Stimulated activated CD4-positive, alpha-beta T cell treated with anti-CD3 and anti-CD28 coated beads, TNF-alpha, amount 100 ng/mL, for 48 hours (primary cell): ENCODE measurements around the gene GPM6B.

ENCODE experiments used
- DNase-seq, 3 donors: peaks; one replicate each; pipeline ENCODE4 v3.0.0-alpha.2; 2020; ENCODE audit warnings: low read depth in 3 of 3

GPM6B gene

DNA sequence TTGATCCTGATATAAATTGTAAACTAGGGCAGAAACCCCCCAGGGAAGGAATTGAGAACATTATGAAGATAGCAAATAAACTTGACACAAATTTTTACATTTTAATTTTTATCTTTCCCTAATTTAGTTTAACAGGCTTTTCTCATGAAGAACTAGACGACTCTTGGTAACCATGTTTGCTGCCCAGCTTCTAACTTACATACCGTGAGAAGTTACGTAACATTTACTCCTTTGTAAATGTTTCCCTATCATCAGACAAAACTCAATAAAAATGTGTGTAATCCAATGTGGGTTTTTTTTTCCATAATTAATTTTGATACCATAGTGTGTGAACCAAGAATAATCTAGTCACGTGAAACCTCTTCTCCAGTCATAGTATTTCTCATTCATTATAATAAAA is 48.0 kb downstream of the GPM6B start:
- DNase-seq = no peak

DNA sequence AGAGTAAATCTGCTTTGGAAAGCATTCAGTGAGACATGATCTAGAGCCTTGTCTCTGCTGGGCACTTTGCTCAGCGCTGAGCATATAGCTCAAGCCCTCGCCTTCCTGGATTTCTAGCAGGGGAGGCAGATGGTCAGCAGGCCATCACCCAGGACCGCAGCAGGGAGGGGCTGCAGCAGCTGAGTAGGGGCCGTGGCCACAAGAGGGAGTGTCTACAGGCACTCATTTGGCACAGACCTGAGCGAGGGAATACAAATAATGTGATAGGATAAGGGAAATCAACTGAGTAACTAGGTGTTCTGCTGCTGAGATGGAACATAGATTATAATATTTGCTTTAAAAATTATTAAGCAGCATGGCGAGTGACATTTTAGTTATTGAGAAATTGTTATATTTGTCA is 52.1 kb downstream of the GPM6B start:
- DNase-seq = no peak

- no peak for DNase-seq
These were observed 52.6 kb downstream of the GPM6B start for GRCh38 chrX:13764281-13764680.

DNA sequence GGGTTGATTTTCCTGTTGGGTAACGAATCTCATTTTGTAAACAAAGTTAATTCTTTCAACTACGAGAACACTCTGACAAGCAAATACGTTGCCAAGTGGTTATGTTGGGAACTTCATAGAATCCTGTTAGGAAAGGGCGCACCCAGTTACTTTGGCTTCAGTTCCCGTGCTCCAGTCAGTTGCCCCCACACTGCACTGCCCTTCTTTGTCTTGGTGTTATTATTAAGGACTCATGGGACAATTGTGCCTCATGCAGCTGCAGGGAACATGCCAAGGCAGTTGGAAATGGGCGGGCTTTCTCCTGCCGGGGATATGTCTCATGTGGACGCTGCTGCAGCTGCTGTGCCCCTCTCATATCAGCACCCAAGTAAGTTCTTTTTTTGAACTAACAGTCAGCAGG is 53.4 kb downstream of the GPM6B start:
- no peak for DNase-seq

- no peak for DNase-seq
These were observed 55.1 kb downstream of the GPM6B start for GRCh38 chrX:13761606-13762414.

DNA sequence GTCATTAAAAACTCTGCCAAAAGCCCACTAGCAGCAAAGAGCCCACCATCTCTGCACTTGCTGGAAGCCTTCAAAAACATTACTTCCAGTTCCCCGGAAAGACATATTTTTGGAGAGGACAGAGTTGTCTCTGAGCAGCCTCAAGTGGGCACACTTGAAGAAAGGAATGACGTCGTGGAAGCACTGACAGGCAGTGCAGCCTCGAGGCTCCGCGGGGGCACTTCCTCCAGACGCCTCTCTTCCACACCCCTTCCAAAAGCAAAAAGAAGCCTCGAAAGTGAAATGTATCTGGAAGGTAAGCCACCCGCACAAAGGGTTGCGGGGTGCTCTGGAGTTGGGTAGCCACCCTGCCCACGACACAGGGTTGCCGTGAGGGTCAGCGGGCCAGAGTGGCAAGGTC is 56.5 kb downstream of the GPM6B start:
- DNase-seq = no peak

- DNase-seq = no peak
These were observed 57.7 kb downstream of the GPM6B start for GRCh38 chrX:13759152-13759718.

GRCh38 chrX:13756381-13756780 is 60.5 kb downstream of the GPM6B start:
- DNase-seq = no peak

DNA sequence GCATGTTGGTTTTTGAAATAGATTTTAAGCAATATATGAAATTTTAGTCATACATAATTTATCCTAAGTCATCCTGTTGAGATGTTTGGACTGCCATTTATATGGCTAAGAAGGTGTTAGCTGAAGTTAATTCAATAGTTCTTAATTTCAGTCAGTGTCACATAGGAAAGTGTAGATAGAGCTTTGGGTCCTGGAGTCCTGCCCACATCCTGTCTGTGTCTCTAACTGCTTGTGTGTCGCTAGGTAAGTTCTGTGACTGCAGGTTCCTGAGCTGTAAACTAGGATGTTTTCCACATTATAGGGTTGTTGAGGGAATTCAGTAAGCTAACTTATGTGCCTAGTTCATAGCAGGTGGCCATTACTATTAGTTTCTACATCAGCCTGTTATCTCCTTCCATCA is 61.6 kb downstream of the GPM6B start:
- no peak for DNase-seq

DNA sequence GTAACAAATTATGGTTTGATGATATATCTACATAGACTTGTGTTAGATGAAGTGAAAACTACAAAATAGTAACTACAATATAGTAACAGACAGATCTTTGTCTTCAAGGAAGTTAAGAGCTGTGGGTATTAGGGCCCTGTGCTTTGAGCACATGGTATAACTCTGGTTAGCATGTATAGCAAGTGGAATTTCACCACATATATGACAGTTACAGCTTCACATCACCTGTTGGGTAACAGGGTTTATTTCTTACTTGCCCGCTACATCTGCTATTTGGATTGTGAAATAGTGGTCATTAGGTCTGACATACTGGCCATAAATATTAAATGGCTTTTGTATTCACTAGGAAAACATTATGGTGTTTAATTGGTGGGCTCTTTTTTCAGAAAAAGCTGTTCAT is 62.1 kb downstream of the GPM6B start:
- no peak for DNase-seq

DNA sequence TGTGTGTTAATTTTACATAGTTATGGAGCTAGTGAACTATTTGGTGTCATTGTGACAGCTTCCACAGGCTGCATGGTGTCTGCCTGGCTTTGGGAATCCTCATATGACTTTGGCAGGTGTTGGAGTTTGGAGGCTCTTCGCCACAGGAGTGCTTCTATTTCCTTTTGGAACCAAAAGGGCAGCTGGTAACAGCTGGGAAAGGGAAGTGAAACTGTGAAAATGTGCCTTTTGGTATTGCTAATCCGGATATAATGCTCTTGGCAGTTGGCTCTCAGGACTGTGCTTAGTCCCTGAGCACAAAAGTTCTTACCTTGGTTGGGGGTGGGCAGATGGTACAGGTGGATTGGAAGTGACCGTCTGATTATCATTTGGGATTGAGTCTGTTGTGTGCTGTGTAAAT is 64.2 kb downstream of the GPM6B start:
- DNase-seq = no peak

GRCh38 chrX:13752141-13752540 is 64.8 kb downstream of the GPM6B start:
- DNase-seq = no peak

DNA sequence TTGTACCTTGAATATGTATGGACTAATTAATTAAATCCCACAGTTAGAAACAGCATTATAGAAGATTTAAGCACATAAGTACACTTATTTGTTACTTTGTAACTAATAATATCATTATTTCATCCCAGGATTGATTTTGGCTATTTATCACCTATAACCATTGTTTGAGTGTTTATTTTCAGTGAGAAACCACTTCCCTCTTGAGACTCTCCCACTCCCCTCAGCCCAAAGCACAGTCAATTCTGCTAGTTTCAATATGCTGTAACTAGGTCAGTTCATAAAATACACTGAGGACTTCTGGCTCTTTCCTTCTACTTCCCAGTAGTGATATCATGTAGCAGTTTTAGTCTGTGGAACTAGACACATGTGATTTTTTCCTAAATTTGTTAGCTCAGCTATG is 66.1 kb downstream of the GPM6B start:
- no peak for DNase-seq

DNA sequence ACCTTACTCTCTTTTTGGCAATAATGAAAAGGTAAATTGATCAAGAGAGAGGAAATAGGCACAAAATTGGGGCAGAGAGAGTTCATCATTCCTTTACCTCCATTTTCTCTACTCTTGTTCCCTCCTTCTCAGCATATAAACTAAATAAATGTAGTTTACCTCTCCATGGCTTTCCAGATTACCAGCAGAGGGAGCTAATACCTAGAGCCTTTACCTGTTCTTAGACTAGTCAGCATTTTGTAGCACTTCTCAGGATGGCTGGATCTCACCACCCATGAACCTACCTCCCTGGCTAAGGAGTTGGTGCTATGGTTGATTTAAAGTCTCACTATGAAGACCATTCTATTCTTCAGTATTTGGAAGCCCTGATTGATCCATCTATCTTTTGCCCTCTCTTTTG is 66.7 kb downstream of the GPM6B start:
- no peak for DNase-seq

DNA sequence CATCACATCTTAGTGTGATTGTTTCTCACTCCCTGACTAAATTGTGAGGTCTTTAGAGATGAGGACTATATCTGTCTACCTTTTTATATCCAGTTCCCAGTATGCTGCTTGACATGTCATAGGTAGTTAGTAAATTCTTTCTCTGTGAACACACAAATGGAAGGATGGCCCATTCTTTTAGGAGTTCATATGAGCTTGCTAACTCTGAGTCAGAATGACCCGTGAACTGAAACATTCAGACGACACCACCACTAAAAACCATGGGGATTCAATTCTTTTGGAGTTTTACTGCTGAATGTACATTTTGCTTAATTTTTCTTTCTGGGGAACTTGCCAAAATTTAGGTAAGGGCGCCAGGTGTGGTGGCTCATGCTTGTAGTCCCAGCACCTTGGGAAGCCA is 68.4 kb downstream of the GPM6B start:
- no peak for DNase-seq

GRCh38 chrX:13747836-13748235 is 69.1 kb downstream of the GPM6B start:
- no peak for DNase-seq

DNA sequence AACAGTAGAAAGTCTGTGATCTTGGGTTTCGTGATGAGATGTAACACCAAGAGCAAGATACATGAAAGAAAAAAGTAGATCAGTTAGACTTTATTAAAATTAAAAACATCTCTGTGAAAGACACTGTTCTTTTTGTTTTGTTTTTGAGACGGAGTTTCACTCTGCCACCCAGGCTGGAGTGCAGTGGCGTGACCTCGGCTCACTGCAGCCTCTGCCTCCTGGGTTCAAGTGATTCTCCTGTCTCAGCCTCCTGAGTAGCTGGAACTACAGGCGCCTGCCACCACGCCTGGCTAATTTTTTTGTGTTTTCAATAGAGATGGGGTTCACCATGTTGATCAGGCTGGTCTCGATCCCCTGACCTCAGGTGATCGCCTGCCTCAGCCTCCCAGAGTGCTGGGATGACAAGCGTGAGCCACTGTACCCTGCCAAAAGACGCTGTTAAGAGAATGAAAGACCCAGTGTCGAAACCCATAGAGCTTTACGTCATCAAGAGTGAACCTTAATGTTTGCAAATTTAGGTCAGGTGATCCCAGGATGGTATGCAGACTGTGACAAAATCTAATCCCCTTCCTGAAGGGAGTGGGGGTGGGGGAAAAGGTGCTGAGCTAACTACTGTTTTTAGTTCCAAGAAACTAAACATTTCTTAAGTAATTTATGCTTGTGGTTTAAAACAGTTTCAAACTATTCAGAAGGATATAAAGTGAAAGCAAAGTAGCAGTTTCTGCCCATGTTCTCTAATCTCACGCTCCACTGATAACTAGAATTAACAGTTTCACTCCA is 74.3 kb downstream of the GPM6B start:
- DNase-seq = no peak

DNA sequence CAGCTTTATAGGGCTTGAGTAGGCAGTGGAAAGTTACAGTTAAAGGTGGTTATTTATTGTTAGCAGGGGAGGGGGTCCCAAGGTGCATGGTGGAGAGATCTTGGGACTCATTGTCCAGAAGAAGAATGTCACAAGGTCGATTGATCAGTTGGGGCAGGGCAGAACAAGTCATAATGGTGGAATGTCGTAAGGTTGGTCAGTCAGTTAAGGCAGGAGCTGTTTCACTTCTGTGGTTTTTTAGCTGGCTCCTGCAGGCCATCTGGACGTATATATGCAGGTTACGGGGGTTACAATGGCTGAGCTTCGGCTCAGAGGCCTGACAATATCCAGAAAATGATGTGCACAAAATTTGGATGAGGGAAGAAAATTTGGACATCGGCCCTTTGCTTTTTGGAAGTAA is 75.2 kb downstream of the GPM6B start:
- DNase-seq = no peak

DNA sequence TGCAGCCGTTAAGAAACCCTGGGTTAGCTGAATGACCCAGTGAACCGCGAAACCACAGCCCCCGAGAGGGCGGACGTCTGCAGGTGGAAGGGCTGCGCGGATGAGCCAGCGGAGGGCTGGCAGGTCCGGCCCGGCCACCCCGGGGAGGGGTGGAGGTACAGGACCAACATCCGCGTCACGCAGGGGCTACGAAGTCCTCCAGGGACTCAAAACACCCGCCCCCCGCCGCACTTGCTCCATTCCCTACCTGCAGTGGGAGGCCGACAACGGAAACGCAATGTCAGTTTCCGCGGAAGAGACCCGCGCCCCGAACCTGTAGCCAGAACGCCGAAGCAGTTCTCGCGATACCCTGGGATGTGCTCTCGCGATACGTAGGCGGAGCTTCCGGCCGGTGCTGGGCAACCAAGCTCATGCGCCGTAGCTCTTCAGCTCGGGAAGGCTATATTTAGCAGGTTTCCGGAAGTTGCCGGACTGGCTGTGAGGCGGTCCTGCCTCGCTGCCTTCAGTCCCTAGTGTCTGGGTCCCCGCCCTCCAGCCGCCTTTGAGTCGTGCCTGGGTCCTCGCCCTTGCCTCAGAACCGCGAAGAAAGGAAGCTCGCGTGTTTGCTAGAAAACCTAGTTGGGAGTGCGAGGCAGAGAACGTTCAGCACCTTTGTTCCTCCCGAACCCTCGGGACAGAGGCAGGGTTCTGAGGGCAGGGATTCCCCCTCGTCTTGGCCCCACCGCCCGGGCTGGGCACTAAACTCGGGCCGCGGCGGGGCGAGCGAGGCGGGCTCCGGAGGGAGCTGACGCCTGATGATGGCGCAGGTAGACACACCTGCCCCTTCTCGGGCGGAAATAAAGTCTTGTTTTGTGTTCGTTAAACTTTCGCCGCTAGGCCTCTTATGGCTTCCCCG is 82.4 kb downstream of the GPM6B start, which contains the start of the genes OFD1 and TRAPPC2:
TSS of gene OFD1 (plus strand) at position 471 of the 895 bp plus-strand sequence. CDS start at position 795, 324 bp downstream.
TSS of gene TRAPPC2 (minus strand) at position 343 of the 895 bp plus-strand sequence. CDS start 14,657 bp downstream, outside the sequence.
- peak; percentile 75 to 84 (median 82) for DNase-seq

DNA sequence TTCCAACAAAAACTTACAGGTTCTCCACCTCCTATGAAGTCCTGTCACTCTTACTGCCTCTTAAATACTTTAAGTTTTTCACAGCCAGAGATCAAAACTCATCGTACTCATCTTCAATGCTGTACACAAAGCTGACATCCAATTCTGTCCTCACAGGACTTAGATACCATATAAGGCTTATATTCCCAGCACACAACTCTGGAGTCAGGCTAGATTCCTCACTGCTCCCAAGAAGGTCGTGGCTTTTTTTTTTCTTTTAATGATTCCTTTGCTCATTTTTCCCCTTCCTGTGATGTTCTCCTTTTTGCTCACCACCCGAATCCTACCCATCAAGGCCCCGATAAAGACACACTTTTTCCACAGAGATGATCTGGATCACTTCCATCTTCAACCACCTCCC is 83.4 kb downstream of the GPM6B start:
- no peak for DNase-seq

DNA sequence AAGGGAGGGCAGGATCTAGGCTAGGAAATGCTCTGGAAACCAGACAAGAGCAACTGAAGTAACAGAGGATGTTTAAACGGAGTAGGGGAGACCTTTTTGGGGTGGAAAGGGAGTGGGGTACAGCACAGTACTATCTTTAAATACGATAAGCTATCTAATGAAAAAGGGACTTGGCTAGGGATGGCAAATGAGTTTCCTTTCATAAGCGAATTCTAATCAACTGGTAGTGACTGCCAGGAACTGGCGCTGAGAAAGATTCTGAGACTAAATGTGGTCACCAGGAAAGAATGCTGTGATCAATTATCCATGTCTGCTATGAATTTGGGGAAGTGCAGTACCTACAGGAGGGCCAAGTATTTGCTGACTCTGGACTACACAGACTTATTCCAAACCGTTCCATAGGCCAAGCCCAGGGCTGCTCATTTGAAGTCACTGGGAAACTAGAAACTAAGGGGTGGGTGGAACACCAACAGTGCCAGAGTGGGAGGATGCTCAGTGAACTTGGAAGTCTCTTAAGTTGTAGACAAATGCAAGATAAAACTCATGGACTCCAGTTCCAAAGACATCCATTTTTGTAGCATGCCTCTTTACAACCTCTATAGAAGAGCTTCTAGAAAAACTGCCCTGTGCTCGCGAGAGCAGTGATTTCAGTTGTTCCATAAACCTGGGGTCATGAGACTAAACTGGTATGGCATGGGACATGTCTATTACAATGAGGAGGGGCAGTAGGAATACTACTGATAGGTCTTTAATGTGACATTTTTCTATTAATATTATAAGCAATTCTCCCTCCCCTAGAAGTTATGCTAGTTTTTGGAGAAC is 84.4 kb downstream of the GPM6B start:
- no peak for DNase-seq
